Activated B cell treated with CpG ODN at 0.5 μM for 24 hours (primary cell): Measurements from ENCODE around the gene BASP1. TPM values are rescaled to one million over a fixed set of nuclear protein-coding genes. Genes with fewer than 3 reads are reported as not detected.

Source experiments
- ATAC-seq: fragments of 200-7000 bp; cut with Tn5 transposase; one replicate; pipeline ENCODE4 v1.10.0; 2021; ENCODE audit warnings: low read depth, mild to moderate bottlenecking, moderate library complexity
- CTCF ChIA-PET: fragments of 350-600 bp; sonication (Branson Sonifier 250); formaldehyde crosslinking; loops from one replicate; lab custom pipeline; 2021; ENCODE audit warnings: antibody characterized with exemption; lab: Charles Lee
- POLR2A ChIA-PET: fragments of 350-600 bp; sonication (Branson Sonifier 250); formaldehyde crosslinking; loops from one replicate; lab custom pipeline; 2021; ENCODE audit warnings: antibody characterized with exemption; lab: Charles Lee
- DNase-seq: peaks from one replicate; pipeline ENCODE4 v3.0.0; 2022
- H3K27ac Mint-ChIP-seq: one replicate; pipeline ENCODE4 v1.8.0; 2020; ENCODE audit warnings: mixed read lengths
- H3K27me3 Mint-ChIP-seq: one replicate; pipeline ENCODE4 v1.8.0; 2021; ENCODE audit warnings: mixed read lengths
- H3K36me3 Mint-ChIP-seq: one replicate; pipeline ENCODE4 v1.8.0; 2021; ENCODE audit warnings: low read depth, mixed read lengths
- H3K4me1 Mint-ChIP-seq: one replicate; pipeline ENCODE4 v1.8.0; 2021; ENCODE audit warnings: mixed read lengths
- H3K4me3 Mint-ChIP-seq: one replicate; pipeline ENCODE4 v1.8.0; 2020; ENCODE audit warnings: mild to moderate bottlenecking, mixed read lengths
- H3K9me3 Mint-ChIP-seq: one replicate; pipeline ENCODE4 v1.8.0; 2020; ENCODE audit warnings: mixed read lengths
- CTCF ChIP-seq: fragments of 200-600 bp; IDR thresholded peaks from one replicate; pipeline ENCODE4 v1.8.0; 2022; ENCODE audit warnings: antibody characterized with exemption, mild to moderate bottlenecking
- intact Hi-C: fragments of 100-400 bp; cut with micrococcal nuclease; formaldehyde crosslinking; loops from one replicate; pipeline ENCODE4 v1.15.1; 2024
- total RNA-seq: library from RNA; stranded (reverse); gene quantifications from 2 replicates; pipeline ENCODE4 v1.2.3, GENCODE V29; 2022

Gene BASP1
- total RNA-seq, 1 donor from 2014 or later: 316 TPM

GRCh38 chr5:17302106-17302505 is 84.7 kb downstream of the BASP1 start:
- Mint-ChIP-seq H3K9me3 (no peaks in the 10 kb centered on the region), H3K4me3 (no peak overlapping the region), H3K4me1 (no peaks in the 10 kb centered on the region), H3K36me3 (no peaks in the 10 kb centered on the region), H3K27me3 (no peaks in the 10 kb centered on the region), H3K27ac (peak overlapping the region; percentile 3)
- POLR2A ChIA-PET: no interaction called here
- ATAC-seq (no peak), DNase-seq (no peak)
- intact Hi-C loops: no loop called here
- no peak for TF ChIP-seq CTCF
- CTCF ChIA-PET: no interaction called here

DNA sequence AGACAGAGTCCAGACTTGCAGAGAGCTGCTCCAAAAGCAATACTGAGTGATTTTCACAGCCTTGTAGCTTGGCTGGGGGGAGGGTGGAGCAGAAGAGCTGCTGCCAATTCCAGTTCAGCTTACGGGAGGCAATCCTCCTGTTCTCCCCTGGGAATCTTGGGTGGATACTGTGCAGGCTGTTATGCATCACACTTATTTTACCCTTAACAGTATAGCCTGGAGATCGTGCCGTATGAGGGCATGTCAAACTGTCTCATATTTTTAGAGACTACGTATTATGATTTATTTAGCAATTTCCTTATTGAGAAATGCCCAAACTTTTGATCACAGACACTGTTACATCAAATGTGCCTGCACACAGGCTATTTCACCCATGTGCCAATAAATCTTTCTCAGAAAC is 85.2 kb downstream of the BASP1 start:
- CTCF ChIA-PET: no interaction called here
- TF ChIP-seq CTCF: no peak
- ATAC-seq: no peak
- no peak for DNase-seq
- H3K4me1 Mint-ChIP-seq: no peaks in the 10 kb centered on the region
- no peaks in the 10 kb centered on the region for H3K9me3 Mint-ChIP-seq
- intact Hi-C loops: no loop called here
- POLR2A ChIA-PET: no interaction called here
- no peaks in the 10 kb centered on the region for H3K27me3 Mint-ChIP-seq
- H3K36me3 Mint-ChIP-seq: no peaks in the 10 kb centered on the region
- H3K4me3 Mint-ChIP-seq: no peak overlapping the region
- no peak overlapping the region for H3K27ac Mint-ChIP-seq

GRCh38 chr5:17304282-17304681 is 86.9 kb downstream of the BASP1 start:
- Mint-ChIP-seq H3K4me1 (no peaks in the 10 kb centered on the region), H3K4me3 (no peak overlapping the region), H3K27me3 (no peaks in the 10 kb centered on the region), H3K9me3 (no peaks in the 10 kb centered on the region), H3K36me3 (no peaks in the 10 kb centered on the region), H3K27ac (no peak overlapping the region)
- DNase-seq (no peak), ATAC-seq (no peak)
- TF ChIP-seq CTCF: no peak
- ChIA-PET CTCF (no interaction called here), POLR2A (no interaction called here)
- intact Hi-C loops: no loop called here

DNA sequence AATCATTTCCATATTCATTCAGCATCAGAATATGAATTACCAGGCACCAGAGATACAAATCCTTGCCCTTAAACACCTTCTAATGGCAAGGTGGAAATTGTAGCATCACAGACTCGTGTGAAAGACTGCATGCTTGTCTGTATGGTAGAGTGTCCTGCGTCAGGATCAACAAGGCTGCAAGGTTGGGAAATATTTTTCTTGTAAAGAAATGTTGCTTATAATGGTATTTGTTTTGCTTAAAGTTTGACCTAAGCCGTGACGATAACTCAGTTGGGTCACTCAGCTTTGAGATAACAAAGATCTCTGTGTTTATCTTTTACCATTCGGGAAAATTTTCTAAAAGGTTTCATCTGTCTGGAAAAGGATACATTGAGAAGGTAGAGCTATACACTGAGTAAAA is 87.6 kb downstream of the BASP1 start:
- POLR2A ChIA-PET: interaction anchor here (1.0 kb wide), 1 partner anchor 13 kb away, joined by 17 read pairs; no protein-coding TSS in a partner anchor
- Mint-ChIP-seq H3K4me1 (no peaks in the 10 kb centered on the region), H3K27ac (no peak overlapping the region), H3K27me3 (no peaks in the 10 kb centered on the region), H3K36me3 (no peaks in the 10 kb centered on the region), H3K9me3 (no peaks in the 10 kb centered on the region), H3K4me3 (no peak overlapping the region)
- ATAC-seq: no peak
- TF ChIP-seq CTCF: no peak
- DNase-seq: no peak
- intact Hi-C loops: no loop called here
- CTCF ChIA-PET: no interaction called here

DNA sequence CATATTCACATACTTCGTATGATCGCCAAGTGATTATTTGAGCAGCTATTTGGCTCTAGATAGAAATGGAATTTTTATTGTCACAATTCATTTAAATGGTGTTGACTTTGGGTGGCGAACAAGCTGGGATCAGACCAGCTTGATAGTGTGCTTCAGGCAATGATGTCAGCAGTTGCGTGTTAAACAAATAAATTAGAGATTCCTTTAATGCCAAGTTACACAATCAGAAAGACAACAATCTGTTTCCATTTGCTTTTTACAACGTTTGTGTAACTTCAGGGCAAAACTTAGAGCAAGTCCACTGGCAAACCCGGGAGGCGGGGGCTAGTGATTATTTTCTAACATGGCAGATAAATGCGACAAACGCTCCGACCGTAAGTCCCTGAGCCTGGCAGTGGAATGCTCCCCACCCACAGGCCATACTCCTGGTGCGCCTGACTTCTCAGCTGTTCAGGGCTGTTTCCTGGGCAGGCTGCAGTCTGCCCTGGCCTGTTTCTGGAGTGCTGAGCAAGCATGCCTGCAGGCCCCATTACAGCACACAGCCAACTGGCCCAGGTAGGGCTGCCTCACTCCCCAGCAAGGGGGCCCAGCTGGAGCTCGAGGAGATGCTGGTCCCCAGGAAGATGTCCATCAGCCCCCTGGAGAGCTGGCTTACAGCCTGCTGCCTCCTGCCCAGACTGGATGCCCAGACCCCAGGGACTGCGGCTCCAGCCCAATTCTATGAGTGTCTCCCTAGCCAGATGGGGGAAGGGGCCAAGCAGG is 88.7 kb downstream of the BASP1 start:
- intact Hi-C loops: no loop called here
- Mint-ChIP-seq H3K27me3 (no peaks in the 10 kb centered on the region), H3K27ac (no peak overlapping the region), H3K36me3 (no peaks in the 10 kb centered on the region), H3K9me3 (no peaks in the 10 kb centered on the region), H3K4me3 (no peak overlapping the region), H3K4me1 (no peaks in the 10 kb centered on the region)
- POLR2A ChIA-PET: interaction anchor here (0.6 kb wide), 1 partner anchor 76 kb away, joined by 5 read pairs; no protein-coding TSS in a partner anchor
- CTCF ChIA-PET: no interaction called here
- DNase-seq: no peak
- no peak for ATAC-seq
- TF ChIP-seq CTCF: no peak
